K562 (cell line): ENCODE measurements around the gene POLD4. TPM values are rescaled to one million over a fixed set of nuclear protein-coding genes. Genes with fewer than 3 reads are reported as not detected.

Experiments
- BHLHE40 ChIP-seq: IDR thresholded peaks from 2 replicates; pipeline ENCODE4 v1.6.1; 2011; ENCODE audit warnings: low read length, improper control_type of control experiment
- DPF2 ChIP-seq: fragments of 450-650 bp; IDR thresholded peaks from 2 replicates; pipeline ENCODE4 v1.6.1; 2016
- FOSL1 ChIP-seq: fragments of 200-800 bp; sonication (Bioruptor generic); conservative IDR thresholded peaks from 2 replicates; pipeline ENCODE4 v1.6.1; 2016; ENCODE audit warnings: missing genetic modification characterization, missing compliant biosample characterization
- HMGN3 ChIP-seq: IDR thresholded peaks from 2 replicates; pipeline ENCODE4 v1.6.1; 2011; ENCODE audit warnings: borderline replicate concordance, low read depth, mild to moderate bottlenecking, mixed read lengths, low read length; ENCODE audit not compliant: insufficient read length; ENCODE audit errors: extremely low read depth
- KDM5B ChIP-seq: fragments of 200-600 bp; sonication (generic); IDR thresholded peaks from 2 replicates; pipeline ENCODE4 v1.6.1; 2012; ENCODE audit warnings: low read depth, mild to moderate bottlenecking, moderate library complexity, low read length, control low read depth, inconsistent platforms; ENCODE audit not compliant: insufficient replicate concordance
- MTA2 ChIP-seq: fragments of 450-650 bp; IDR thresholded peaks from 2 replicates; pipeline ENCODE4 v1.6.1; 2016; ENCODE audit warnings: low read depth
- POU5F1 ChIP-seq: fragments of 150-350 bp; IDR thresholded peaks from 2 replicates; pipeline ENCODE4 v1.6.1; 2014; ENCODE audit warnings: borderline replicate concordance, low read length, low read depth, mild to moderate bottlenecking; ENCODE audit not compliant: partially characterized antibody
- RBM34 ChIP-seq: fragments of 200-400 bp; formaldehyde crosslinking; IDR thresholded peaks from 2 replicates; pipeline ENCODE4 v1.6.1; 2018; ENCODE audit warnings: low read length, borderline replicate concordance; ENCODE audit not compliant: insufficient read depth
- SMAD4 ChIP-seq: fragments of 250-450 bp; sonication (Bioruptor Pico); conservative IDR thresholded peaks from 2 replicates; pipeline ENCODE4 v1.8.0; 2021; ENCODE audit warnings: inconsistent platforms, mild to moderate bottlenecking, moderate library complexity
- SUPT5H ChIP-seq: fragments of 450-650 bp; IDR thresholded peaks from 2 replicates; pipeline ENCODE4 v1.6.1; 2016
- TBP ChIP-seq: optimal IDR thresholded peaks from 2 replicates; pipeline ENCODE3; 2011; ENCODE audit warnings: low read depth, low read length, improper control_type of control experiment
- ZFX ChIP-seq: sonication (generic); formaldehyde crosslinking; IDR thresholded peaks from 2 replicates; pipeline ENCODE4 v1.8.0; 2022; ENCODE audit warnings: mild to moderate bottlenecking, missing genetic modification reagents, moderate library complexity
- polyA plus RNA-seq, 8 experiments: library from polyadenylated mRNA; depleted of rRNA in 4 of 8; stranded (reverse) in 5 of 8; unstranded in 3 of 8; fragments of >200 nt; fragmentation: Nextera tagmentation in 2 of 8; fragmentation: Illumina TruSeq in 1 of 8; extraction: Ambion mirVana in 2 of 8; extraction: Trizol in 1 of 8; gene quantifications; 2 replicates each; pipeline versions ENCODE4 v1.2.1 to v1.2.3, GENCODE V29; 2011 to 2014; ENCODE audit warnings: inconsistent platforms in 1 of 8, missing spikeins in 1 of 8
- total RNA-seq, 7 experiments: library from RNA; depleted of rRNA in 6 of 7; stranded (reverse); fragments of >200 nt in 6 of 7; fragmentation: Illumina TruSeq in 2 of 7; extraction: Trizol in 2 of 7; gene quantifications; 2 replicates each; pipeline versions ENCODE4 v1.2.1 to v1.2.3, GENCODE V29; 2011 to 2021; ENCODE audit warnings: low replicate concordance in 1 of 7
- TF ChIP-seq, protein P1 (sequence below): fragments of 250-450 bp; sonication (Bioruptor Pico); IDR thresholded peaks from 2 replicates; pipeline ENCODE4 v1.8.0; 2021; ENCODE audit warnings: moderate library complexity, mild to moderate bottlenecking, inconsistent platforms
- TF ChIP-seq, protein P2 (sequence below): sonication (generic); formaldehyde crosslinking; IDR thresholded peaks from 2 replicates; pipeline ENCODE4 v1.8.1; 2023; ENCODE audit warnings: mild to moderate bottlenecking, missing genetic modification reagents
- TF ChIP-seq, protein P3 (sequence below): fragments of 250-450 bp; sonication (Bioruptor Pico); IDR thresholded peaks from 2 replicates; pipeline ENCODE4 v1.8.0; 2021; ENCODE audit warnings: moderate library complexity, mild to moderate bottlenecking, inconsistent platforms
- TF ChIP-seq, protein P4 (sequence below): fragments of 250-450 bp; sonication (Bioruptor Pico); IDR thresholded peaks from 2 replicates; pipeline ENCODE4 v1.4.0; 2020; ENCODE audit warnings: borderline replicate concordance
- TF ChIP-seq, protein P5 (sequence below): fragments of 250-450 bp; sonication (Bioruptor Pico); IDR thresholded peaks from 2 replicates; pipeline ENCODE4 v1.8.0; 2022; ENCODE audit warnings: moderate library complexity, mild to moderate bottlenecking, inconsistent platforms
- TF ChIP-seq, protein P6 (sequence below): fragments of 450-650 bp; IDR thresholded peaks from 2 replicates; pipeline ENCODE4 v1.7.0; 2016; ENCODE audit warnings: borderline replicate concordance

POLD4 gene
- total and polyA plus RNA-seq, 9 of the 15 experiments (the other 6 are each of a cell fraction or from before 2014, with no cell fraction given), result 5.8 to 64.5 (median 18.3) TPM

DNA sequence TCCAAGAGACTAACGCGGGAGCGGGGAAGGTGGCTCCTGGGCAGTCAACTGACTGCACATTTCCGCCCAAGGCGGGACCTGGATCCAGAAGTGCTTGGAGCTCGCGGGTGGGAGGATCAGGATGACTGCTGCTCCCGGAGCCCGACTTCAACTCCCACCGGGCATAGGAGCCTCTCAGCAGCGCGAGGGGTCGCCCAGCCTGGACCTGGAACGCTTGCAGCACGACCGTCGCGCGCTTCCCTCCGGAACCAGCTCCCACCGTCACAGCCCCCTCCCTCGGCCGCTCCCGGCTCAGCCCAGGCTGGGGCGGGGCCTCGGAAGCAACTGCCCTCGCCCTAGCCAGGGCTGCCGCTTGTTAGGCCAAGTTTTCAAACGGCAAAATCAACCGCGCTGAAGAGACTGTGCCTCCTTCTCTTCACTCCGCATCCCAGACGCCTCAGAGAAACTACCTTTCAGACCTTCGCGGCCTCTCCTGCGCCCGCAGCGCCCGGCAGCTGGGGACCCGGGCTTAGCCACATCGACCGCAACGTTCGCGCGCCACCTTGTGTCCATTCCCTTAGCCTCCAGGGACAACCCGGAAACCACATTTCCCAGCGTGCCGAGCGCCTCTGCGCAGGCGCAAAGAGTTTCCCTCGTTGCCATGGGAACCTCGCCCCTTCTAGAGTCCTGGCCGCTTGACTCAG lies 36.0 kb downstream of the POLD4 start (continued):
- TF ChIP-seq, protein P1, sequence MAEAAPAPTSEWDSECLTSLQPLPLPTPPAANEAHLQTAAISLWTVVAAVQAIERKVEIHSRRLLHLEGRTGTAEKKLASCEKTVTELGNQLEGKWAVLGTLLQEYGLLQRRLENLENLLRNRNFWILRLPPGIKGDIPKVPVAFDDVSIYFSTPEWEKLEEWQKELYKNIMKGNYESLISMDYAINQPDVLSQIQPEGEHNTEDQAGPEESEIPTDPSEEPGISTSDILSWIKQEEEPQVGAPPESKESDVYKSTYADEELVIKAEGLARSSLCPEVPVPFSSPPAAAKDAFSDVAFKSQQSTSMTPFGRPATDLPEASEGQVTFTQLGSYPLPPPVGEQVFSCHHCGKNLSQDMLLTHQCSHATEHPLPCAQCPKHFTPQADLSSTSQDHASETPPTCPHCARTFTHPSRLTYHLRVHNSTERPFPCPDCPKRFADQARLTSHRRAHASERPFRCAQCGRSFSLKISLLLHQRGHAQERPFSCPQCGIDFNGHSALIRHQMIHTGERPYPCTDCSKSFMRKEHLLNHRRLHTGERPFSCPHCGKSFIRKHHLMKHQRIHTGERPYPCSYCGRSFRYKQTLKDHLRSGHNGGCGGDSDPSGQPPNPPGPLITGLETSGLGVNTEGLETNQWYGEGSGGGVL (CRISPR knock-in tag), result no peak
- TF ChIP-seq POU5F1 (peak; percentile 86), TBP (peak; percentile 70), SUPT5H (peak; percentile 81), MTA2 (no peak), ZFX (CRISPR knock-in tag) (peak; percentile 90), RBM34 (no peak), DPF2 (0 out of 2 replicates have a peak, but pooled peaks have one; percentile 10), HMGN3 (peak; percentile 76), FOSL1 (no peak), SMAD4 (CRISPR knock-in tag) (0 out of 2 replicates have a peak, but pooled peaks have one; percentile 19), KDM5B (peak; percentile 77), BHLHE40 (peak; percentile 25)
- TF ChIP-seq, protein P2, sequence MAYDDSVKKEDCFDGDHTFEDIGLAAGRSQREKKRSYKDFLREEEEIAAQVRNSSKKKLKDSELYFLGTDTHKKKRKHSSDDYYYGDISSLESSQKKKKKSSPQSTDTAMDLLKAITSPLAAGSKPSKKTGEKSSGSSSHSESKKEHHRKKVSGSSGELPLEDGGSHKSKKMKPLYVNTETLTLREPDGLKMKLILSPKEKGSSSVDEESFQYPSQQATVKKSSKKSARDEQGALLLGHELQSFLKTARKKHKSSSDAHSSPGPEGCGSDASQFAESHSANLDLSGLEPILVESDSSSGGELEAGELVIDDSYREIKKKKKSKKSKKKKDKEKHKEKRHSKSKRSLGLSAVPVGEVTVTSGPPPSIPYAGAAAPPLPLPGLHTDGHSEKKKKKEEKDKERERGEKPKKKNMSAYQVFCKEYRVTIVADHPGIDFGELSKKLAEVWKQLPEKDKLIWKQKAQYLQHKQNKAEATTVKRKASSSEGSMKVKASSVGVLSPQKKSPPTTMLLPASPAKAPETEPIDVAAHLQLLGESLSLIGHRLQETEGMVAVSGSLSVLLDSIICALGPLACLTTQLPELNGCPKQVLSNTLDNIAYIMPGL, result peak; percentile 62; the same call in 1 of the 2 replicates
- TF ChIP-seq, protein P3, sequence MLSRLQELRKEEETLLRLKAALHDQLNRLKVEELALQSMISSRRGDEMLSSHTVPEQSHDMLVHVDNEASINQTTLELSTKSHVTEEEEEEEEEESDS (CRISPR knock-in tag), result no peak
- TF ChIP-seq, protein P4, sequence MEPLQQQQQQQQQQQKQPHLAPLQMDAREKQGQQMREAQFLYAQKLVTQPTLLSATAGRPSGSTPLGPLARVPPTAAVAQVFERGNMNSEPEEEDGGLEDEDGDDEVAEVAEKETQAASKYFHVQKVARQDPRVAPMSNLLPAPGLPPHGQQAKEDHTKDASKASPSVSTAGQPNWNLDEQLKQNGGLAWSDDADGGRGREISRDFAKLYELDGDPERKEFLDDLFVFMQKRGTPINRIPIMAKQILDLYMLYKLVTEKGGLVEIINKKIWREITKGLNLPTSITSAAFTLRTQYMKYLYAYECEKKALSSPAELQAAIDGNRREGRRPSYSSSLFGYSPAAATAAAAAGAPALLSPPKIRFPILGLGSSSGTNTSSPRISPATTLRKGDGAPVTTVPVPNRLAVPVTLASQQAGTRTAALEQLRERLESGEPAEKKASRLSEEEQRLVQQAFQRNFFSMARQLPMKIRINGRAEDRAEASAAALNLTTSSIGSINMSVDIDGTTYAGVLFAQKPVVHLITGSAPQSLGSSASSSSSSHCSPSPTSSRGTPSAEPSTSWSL (CRISPR knock-in tag), result no peak
- TF ChIP-seq, protein P5, sequence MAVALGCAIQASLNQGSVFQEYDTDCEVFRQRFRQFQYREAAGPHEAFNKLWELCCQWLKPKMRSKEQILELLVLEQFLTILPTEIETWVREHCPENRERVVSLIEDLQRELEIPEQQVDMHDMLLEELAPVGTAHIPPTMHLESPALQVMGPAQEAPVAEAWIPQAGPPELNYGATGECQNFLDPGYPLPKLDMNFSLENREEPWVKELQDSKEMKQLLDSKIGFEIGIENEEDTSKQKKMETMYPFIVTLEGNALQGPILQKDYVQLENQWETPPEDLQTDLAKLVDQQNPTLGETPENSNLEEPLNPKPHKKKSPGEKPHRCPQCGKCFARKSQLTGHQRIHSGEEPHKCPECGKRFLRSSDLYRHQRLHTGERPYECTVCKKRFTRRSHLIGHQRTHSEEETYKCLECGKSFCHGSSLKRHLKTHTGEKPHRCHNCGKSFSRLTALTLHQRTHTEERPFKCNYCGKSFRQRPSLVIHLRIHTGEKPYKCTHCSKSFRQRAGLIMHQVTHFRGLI (CRISPR knock-in tag), result no peak
- TF ChIP-seq, protein P6, sequence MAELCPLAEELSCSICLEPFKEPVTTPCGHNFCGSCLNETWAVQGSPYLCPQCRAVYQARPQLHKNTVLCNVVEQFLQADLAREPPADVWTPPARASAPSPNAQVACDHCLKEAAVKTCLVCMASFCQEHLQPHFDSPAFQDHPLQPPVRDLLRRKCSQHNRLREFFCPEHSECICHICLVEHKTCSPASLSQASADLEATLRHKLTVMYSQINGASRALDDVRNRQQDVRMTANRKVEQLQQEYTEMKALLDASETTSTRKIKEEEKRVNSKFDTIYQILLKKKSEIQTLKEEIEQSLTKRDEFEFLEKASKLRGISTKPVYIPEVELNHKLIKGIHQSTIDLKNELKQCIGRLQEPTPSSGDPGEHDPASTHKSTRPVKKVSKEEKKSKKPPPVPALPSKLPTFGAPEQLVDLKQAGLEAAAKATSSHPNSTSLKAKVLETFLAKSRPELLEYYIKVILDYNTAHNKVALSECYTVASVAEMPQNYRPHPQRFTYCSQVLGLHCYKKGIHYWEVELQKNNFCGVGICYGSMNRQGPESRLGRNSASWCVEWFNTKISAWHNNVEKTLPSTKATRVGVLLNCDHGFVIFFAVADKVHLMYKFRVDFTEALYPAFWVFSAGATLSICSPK, result no peak
